Liver (tissue), 9 donors: ENCODE data around the gene CDK5RAP2. TPM values are rescaled to one million over a fixed set of nuclear protein-coding genes. Genes with fewer than 3 reads are reported as not detected.

ENCODE experiments used
- DNase-seq: peaks from one replicate; pipeline ENCODE4 v3.0.0-alpha.2; 2017; ENCODE audit warnings: low spot score
- H3K27ac ChIP-seq, 2 donors: one replicate each; pipeline ENCODE4 v1.7.0; 2013; ENCODE audit warnings: inconsistent platforms in 2 of 2, low read length in 2 of 2, control low read depth in 1 of 2, low read depth in 1 of 2, mild to moderate bottlenecking in 1 of 2
- H3K27me3 ChIP-seq, 4 donors: one replicate each; pipeline versions ENCODE4 v1.6.1 to v1.7.0; 2013; ENCODE audit warnings: low read length in 3 of 4, inconsistent platforms in 1 of 4, mild to moderate bottlenecking in 1 of 4, moderate library complexity in 1 of 4; ENCODE audit not compliant: control insufficient read depth in 4 of 4, insufficient read depth in 4 of 4
- H3K36me3 ChIP-seq, 4 donors: one replicate each; pipeline versions ENCODE4 v1.6.1 to v1.7.0; 2013; ENCODE audit warnings: low read length in 3 of 4, mild to moderate bottlenecking in 3 of 4, low read depth in 1 of 4, moderate library complexity in 1 of 4; ENCODE audit not compliant: control insufficient read depth in 4 of 4, insufficient read depth in 3 of 4
- H3K4me1 ChIP-seq, 4 donors: one replicate each; pipeline versions ENCODE4 v1.6.1 to v1.7.0; 2013; ENCODE audit warnings: low read length in 3 of 4, mild to moderate bottlenecking in 3 of 4, moderate library complexity in 1 of 4; ENCODE audit not compliant: control insufficient read depth in 4 of 4, insufficient read depth in 4 of 4
- H3K4me3 ChIP-seq, 3 donors: one replicate each; pipeline versions ENCODE4 v1.6.1 to v1.7.0; 2013; ENCODE audit warnings: low read length in 3 of 3, control low read depth in 1 of 3, low read depth in 1 of 3, mild to moderate bottlenecking in 1 of 3
- H3K9ac ChIP-seq, 2 donors: one replicate each; pipeline ENCODE4 v1.7.0; 2013; ENCODE audit warnings: low read length in 2 of 2, mild to moderate bottlenecking in 2 of 2, moderate library complexity in 2 of 2, control low read depth in 1 of 2, low read depth in 1 of 2
- H3K9me3 ChIP-seq, 4 donors: one replicate each; pipeline versions ENCODE4 v1.6.1 to v1.7.0; 2013; ENCODE audit warnings: low read length in 3 of 4; ENCODE audit not compliant: control insufficient read depth in 4 of 4
- ATF3 ChIP-seq: IDR thresholded peaks from 2 replicates; pipeline ENCODE4 v1.6.1; 2016; ENCODE audit warnings: antibody characterized with exemption
- EGR1 ChIP-seq, 2 donors: IDR thresholded peaks; 2 replicates each; pipeline ENCODE4 v1.6.1; 2016 to 2018; ENCODE audit warnings: antibody characterized with exemption in 2 of 2, low read depth in 2 of 2
- FOXA1 ChIP-seq: IDR thresholded peaks from 2 replicates; pipeline ENCODE4 v1.6.1; 2016; ENCODE audit warnings: antibody characterized with exemption
- FOXA2 ChIP-seq: IDR thresholded peaks from 2 replicates; pipeline ENCODE4 v1.6.1; 2016; ENCODE audit warnings: antibody characterized with exemption
- GABPA ChIP-seq, 2 donors: IDR thresholded peaks in 1 of 2; conservative IDR thresholded peaks in 1 of 2; 2 replicates each; pipeline ENCODE4 v1.6.1; 2016; ENCODE audit warnings: antibody characterized with exemption in 2 of 2, mild to moderate bottlenecking in 1 of 2, moderate library complexity in 1 of 2
- HNF4A ChIP-seq, 2 donors: conservative IDR thresholded peaks; 2 replicates each; pipeline ENCODE4 v1.6.1; 2016; ENCODE audit warnings: antibody characterized with exemption in 2 of 2, mild to moderate bottlenecking in 2 of 2
- HNF4G ChIP-seq: IDR thresholded peaks from 2 replicates; pipeline ENCODE4 v1.6.1; 2016; ENCODE audit warnings: antibody characterized with exemption
- MAX ChIP-seq: IDR thresholded peaks from 2 replicates; pipeline ENCODE4 v1.6.1; 2016; ENCODE audit warnings: antibody characterized with exemption
- NR2F2 ChIP-seq: IDR thresholded peaks from 2 replicates; pipeline ENCODE4 v1.6.1; 2016; ENCODE audit warnings: antibody characterized with exemption
- RAD21 ChIP-seq, 2 donors: IDR thresholded peaks; 2 replicates each; pipeline ENCODE4 v1.6.1; 2016; ENCODE audit warnings: antibody characterized with exemption in 2 of 2, mild to moderate bottlenecking in 2 of 2
- REST ChIP-seq: IDR thresholded peaks from 2 replicates; pipeline ENCODE4 v1.6.1; 2016; ENCODE audit warnings: antibody characterized with exemption, mild to moderate bottlenecking
- RXRA ChIP-seq, 2 donors: IDR thresholded peaks; 2 replicates each; pipeline ENCODE4 v1.6.1; 2017 to 2018; ENCODE audit warnings: antibody characterized with exemption in 2 of 2, mild to moderate bottlenecking in 1 of 2
- SP1 ChIP-seq: IDR thresholded peaks from 2 replicates; pipeline ENCODE4 v1.6.1; 2018; ENCODE audit warnings: antibody characterized with exemption, mild to moderate bottlenecking
- TAF1 ChIP-seq: conservative IDR thresholded peaks from 2 replicates; pipeline ENCODE4 v1.6.1; 2016; ENCODE audit warnings: antibody characterized with exemption, mild to moderate bottlenecking
- YY1 ChIP-seq: IDR thresholded peaks from 2 replicates; pipeline ENCODE4 v1.6.1; 2016; ENCODE audit warnings: antibody characterized with exemption, mild to moderate bottlenecking
- ZBTB33 ChIP-seq: IDR thresholded peaks from 2 replicates; pipeline ENCODE4 v1.6.1; 2016; ENCODE audit warnings: antibody characterized with exemption
- WGBS: extraction: QIAGEN DNeasy Blood & Tissue Kit; methylation state at CpG from one replicate; pipeline ENCODE4 v1.1.7; 2013; 5-methylcytosine and 5-hydroxymethylcytosine counted together
- polyA plus RNA-seq, 2 donors: library from polyadenylated mRNA; stranded (reverse) in 1 of 2; unstranded in 1 of 2; fragments of 200-250 nt in 1 of 2; fragments of >200 nt in 1 of 2; fragmentation: Nextera tagmentation in 1 of 2; extraction: Ambion mirVana in 1 of 2; gene quantifications; one replicate each; pipeline versions ENCODE4 v1.2.1 to v1.2.3, GENCODE V29; 2013 to 2015
- total RNA-seq, 2 donors: library from RNA; depleted of rRNA; stranded (reverse); fragments of >200 nt; gene quantifications; one replicate each; pipeline ENCODE4 v1.2.3, GENCODE V29; 2014
- donor health status: healthy.
- donor health status: healthy.
- donor health status: healthy.
- donor health status: healthy.
- donor health status: healthy.

The CDK5RAP2 gene
- total and polyA plus RNA-seq, 4 donors, result 11.7 to 38.9 (median 21.7) TPM

- Histone ChIP-seq H3K27ac (peak overlapping the region in 1 of 2 donors; percentile 28), H3K9ac (no peak overlapping the region), H3K4me1 (peaks cover 3 to 18% (median 12%) of the 10 kb centered on the region in 4 donors), H3K4me3 (no peak overlapping the region), H3K27me3 (no peaks in the 10 kb centered on the region), H3K36me3 (peaks cover 0 to 17% (median 12%) of the 10 kb centered on the region in 4 donors), H3K9me3 (no peaks in the 10 kb centered on the region)
- 51% methylated on average over 4 of the region's 4 CpGs for WGBS
- no peak for DNase-seq
- no peak for TF ChIP-seq TAF1
- TF ChIP-seq FOXA2, result peak; percentile 35
- peak in 1 of 2 donors; percentile 56 for TF ChIP-seq RXRA (IDR thresholded peaks at IDR 0.05)
- no peak for TF ChIP-seq GABPA (IDR thresholded peaks at IDR 0.05 in 1 of 2, conservative IDR thresholded peaks at IDR 0.05 in 1 of 2)
- TF ChIP-seq HNF4A (conservative IDR thresholded peaks at IDR 0.05), result peak; percentile 6 to 37
- TF ChIP-seq MAX, result peak; percentile 57
- TF ChIP-seq RAD21 (IDR thresholded peaks at IDR 0.05), result peak in 1 of 2 donors; percentile 23
Observed at GRCh38 chr9:120486347-120486746, 93.6 kb downstream of the CDK5RAP2 start.

- no peak overlapping the region for H3K4me3 ChIP-seq
- peaks cover 3 to 16% (median 9%) of the 10 kb centered on the region in 4 donors for H3K4me1 ChIP-seq
- no peaks in the 10 kb centered on the region for H3K27me3 ChIP-seq
- peaks cover 0 to 17% (median 12%) of the 10 kb centered on the region in 4 donors for H3K36me3 ChIP-seq
- H3K27ac ChIP-seq, result no peak overlapping the region
- TF ChIP-seq FOXA1, result no peak
- no peak for TF ChIP-seq YY1
- no peak for TF ChIP-seq RXRA (IDR thresholded peaks at IDR 0.05)
- TF ChIP-seq HNF4G, result no peak
- no peak for TF ChIP-seq TAF1
- TF ChIP-seq HNF4A (conservative IDR thresholded peaks at IDR 0.05), result no peak
- TF ChIP-seq SP1, result no peak
- no peak for TF ChIP-seq REST
- no peak for TF ChIP-seq RAD21 (IDR thresholded peaks at IDR 0.05)
- no peak for TF ChIP-seq GABPA (IDR thresholded peaks at IDR 0.05 in 1 of 2, conservative IDR thresholded peaks at IDR 0.05 in 1 of 2)
- no peak for TF ChIP-seq EGR1 (IDR thresholded peaks at IDR 0.05; ENCODE audit: low read depth in 2 of 2)
- no peak for TF ChIP-seq ATF3
- no peak for TF ChIP-seq NR2F2
- TF ChIP-seq ZBTB33, result no peak
- no peak for TF ChIP-seq FOXA2
- no peak for DNase-seq
- H3K9ac ChIP-seq, result no peak overlapping the region
- H3K9me3 ChIP-seq, result no peaks in the 10 kb centered on the region
- 84% methylated on average over 3 of the region's 3 CpGs for WGBS
Observed at GRCh38 chr9:120485788-120486187, 94.2 kb downstream of the CDK5RAP2 start.
